Gastroesophageal sphincter (tissue), 3 donors: ENCODE measurements around the gene SRBD1.

ENCODE experiments used
- CTCF ChIP-seq, 4 experiments: fragments of 200-600 bp in 2 of 4; fragments of 450-650 bp in 2 of 4; sonication (generic) in 1 of 4; IDR thresholded peaks; one replicate each; pipeline ENCODE4 v1.5.1; 2017 to 2019; ENCODE audit warnings: antibody characterized with exemption in 4 of 4, mild to moderate bottlenecking in 2 of 4, moderate library complexity in 2 of 4
- EP300 ChIP-seq: sonication (generic); formaldehyde crosslinking; IDR thresholded peaks from one replicate; pipeline ENCODE4 v1.6.1; 2017; ENCODE audit warnings: antibody characterized with exemption, mild to moderate bottlenecking
- POLR2A ChIP-seq, 2 donors: fragments of 450-650 bp; IDR thresholded peaks; one replicate each; pipeline ENCODE4 v1.6.1; 2017; ENCODE audit warnings: antibody characterized with exemption in 2 of 2, mild to moderate bottlenecking in 2 of 2, moderate library complexity in 1 of 2
- POLR2AphosphoS5 ChIP-seq: sonication (generic); formaldehyde crosslinking; IDR thresholded peaks from one replicate; pipeline ENCODE4 v1.6.1; 2017; ENCODE audit warnings: antibody characterized with exemption

DNA sequence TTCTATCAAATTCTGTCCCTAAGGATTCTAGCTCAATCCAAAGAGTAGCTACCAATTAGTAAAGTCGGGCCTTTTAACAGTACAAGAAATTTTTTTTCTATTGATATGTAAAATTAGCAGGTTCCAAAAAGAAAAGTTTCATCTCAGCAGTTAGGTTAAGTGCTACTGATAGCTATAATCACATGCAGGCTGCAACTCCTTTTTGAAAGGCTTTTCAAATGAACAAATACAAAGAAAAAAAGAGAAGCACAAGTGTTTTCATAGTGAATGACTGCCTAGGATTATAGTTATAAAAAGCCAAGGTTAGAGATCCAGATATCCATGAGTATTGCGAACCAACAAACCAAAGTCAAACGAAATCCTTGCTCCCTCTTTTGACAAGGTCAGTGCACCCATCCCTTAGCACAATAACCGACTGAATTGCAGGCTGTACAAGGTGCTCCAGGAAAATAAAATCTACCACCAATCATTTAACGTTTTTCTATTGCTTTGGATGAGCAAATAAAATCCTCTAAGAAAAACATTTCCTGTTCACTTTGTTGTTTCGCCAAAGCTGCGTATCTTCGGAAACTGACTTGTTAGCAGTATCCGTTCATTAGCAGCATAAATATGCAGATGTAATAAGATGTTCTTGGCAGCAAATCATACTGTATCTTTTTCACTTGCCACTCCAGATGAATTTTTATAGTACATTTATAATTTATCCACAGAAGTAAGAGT lies 100.2 kb downstream of the SRBD1 start:
- no peak for TF ChIP-seq CTCF (IDR thresholded peaks at IDR 0.05)
- no peak for TF ChIP-seq POLR2A (IDR thresholded peaks at IDR 0.05)
- no peak for TF ChIP-seq EP300
- TF ChIP-seq POLR2AphosphoS5, result no peak
